SIG-M5 treated with dmso at 0.1 percent for 504 hours (cell line): ENCODE results near the gene MYLK.

Experiments used
- DNase-seq: peaks from one replicate; lab custom pipeline; 2025; ENCODE audit not compliant: unreplicated experiment; lab: John Stamatoyannopoulos, UW

Gene MYLK

DNA sequence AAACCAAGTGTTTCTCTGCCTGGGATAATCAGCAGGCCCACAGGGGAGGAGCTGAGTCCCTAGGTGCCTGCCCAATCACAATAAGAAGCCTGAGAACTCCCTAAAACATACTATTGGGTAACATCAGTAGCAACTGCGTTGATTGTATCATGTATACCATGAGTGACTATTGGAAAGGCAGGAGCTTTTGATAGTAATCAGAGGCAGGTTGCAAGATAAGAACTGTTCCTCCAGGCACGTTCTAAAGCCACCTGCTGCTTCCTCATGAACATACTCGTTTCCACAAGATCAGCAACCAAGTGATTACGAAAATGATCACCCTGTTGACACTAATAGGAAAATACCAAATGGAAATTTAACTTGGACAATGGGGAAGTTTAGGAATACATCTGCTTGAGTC is 6.7 kb downstream of the MYLK start:
- no peak for DNase-seq

DNA sequence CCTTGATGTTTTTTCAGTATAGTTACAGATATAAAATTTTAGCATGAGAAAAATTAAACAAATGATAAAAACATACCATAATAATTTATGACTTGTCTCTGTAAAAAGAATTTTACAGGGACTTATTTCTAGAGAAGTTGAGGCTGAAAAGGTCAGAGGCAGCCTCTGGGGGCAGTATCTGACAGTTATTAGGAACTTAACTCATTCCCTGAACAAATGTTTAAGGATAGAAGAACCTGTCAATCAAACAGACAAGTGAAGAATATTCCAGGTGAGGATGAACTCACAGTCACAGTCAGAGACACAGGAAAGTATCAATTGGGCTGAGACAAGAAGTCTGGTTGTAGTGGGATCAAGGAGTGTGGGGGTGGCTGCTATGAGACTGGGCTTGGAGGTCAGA is 7.3 kb downstream of the MYLK start:
- no peak for DNase-seq

DNA sequence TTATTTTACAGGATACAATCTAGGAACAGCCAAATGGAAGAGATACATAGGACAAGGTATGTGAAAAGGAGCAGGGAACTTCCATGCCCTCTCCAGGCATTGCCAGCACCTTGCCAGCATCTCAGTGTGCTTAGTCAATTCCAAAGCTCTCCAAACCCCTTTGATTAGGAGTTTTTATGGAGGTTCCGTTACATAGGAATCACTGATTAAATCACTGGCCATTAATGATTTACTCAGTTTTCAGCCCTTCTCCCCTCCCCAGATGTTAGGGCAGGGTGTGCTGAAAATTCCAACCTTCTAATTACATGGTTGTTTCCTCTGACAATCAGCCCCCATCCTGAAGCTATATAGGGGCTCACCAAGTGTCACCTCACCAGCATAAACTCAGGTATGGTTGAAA is 11.5 kb downstream of the MYLK start:
- no peak for DNase-seq

DNA sequence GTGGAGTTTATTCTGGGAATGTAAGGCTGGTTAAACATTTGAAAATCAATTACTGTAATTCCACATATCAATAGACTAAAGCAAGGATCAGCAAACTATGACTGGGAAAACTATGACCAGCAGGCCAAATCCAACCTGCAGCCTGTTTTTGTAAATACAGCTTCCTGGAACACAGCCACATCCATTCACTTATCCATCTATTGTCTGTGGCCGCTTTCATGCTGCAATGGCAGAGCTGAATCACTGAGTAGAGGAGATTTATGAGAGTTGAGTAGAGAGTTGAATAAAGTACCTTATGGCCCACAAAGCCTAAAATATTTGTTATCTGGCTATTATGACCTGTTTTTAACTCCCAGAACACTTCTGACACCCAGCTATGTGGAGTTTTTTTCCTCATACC is 12.2 kb downstream of the MYLK start:
- no peak for DNase-seq

DNA sequence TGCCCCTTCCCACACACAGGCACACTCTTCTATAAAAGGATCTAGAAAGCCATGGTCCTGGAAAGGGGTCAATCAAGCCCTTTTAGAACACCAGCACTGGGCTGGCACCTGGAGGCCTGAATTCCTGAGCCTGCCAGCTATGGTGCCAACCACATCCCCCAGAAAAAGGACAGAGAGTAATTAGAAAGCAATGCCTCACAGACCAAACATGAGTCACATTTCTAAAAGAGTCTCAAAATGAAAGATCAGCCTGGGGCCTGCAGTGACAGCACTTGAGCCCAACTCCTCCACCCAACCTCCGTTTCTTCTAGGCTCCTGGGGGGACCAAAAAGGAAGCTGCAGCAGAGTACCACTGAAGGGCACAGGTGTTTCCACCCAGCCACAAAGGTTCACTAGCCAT is 14.1 kb downstream of the MYLK start:
- DNase-seq = no peak

DNA sequence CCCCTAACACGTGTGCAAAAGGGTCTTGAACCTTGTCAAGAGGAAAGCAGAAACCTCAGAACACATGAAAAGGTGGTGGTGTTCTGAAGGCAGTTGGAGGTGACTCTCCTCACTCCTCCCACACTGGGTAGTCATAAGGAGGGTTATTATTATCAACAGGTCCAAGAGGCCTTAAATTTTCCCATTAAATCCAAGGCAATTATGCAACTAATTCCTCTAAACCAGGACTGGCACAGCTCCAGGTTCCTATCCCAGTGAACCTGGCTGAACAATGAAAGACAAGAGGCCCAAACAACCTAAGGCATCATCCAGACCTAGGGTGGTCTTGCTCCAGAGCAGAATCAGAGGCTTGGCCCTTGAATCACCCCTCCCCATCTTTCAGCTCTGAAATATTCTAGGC is 15.0 kb downstream of the MYLK start:
- DNase-seq = no peak

DNA sequence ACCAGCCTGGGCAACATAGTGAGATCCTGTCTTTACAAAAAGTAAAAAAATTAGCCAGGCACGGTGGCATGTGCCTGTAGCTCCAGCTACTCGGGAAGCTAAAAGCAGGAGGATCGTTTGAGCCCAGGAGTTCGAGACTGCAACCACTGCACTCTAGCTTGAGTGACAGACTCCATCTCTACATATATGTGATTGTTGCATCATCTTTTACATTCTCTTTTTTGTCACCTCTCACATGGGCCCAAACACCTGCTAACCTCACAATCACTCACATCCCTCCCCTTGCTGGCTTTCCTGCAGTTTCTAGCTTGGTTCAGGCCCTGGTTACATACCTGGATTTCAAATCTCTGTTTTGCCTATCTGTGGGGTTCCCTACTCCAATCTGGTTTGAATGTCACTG is 19.4 kb downstream of the MYLK start:
- no peak for DNase-seq

DNA sequence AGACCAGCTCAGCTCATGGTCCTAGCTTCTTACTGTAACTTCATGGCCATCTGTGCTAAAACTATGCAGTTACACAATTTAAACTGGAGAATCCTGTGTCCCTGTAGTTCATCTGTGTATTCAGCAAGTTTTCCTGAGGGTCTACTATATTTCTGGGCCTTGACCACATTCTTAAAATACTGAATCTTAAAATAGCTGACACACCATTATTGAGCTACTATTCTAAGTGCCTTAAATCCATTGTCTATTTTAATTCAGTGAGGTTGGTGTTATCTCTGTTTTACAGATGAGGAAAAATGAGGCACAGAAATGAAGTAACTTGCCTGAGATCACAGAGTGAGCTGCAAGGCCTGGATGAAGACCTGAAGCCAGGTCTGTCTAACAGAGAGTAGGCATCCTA is 22.0 kb downstream of the MYLK start:
- no peak for DNase-seq

DNA sequence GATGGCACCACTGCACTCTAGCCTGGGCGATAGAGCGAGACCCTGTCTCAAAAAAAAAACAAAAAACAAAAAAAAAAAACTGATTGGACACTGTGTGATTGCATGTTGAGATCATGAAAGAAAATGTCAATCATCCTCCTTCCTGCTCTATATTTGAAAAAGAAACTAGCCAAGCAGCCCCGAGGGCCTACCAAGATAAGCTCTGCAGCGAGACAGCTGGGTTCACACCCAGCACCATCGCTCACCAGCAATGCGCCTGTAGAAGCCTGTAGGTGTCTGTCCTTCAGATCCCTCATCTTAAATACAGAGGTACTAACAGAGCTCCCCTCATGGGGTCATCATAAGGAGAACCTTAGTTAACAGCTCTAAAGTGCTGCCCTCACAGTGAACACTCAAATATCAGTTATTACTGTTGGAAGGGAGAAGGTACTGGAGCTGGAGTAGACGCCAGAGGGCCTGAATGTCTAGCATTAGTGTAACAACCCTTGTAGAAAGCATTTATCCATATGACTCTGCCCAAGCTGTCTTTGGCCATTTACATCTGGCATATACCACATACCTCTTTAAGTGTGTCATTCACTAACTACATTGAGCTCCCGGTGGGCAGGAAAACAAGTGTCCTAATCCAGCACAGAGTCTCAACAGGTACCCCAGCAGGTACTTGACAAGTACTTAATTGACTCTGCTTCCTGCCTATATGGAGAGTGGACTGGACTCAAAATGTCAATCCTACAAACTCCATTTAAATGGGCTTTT is 22.9 kb downstream of the MYLK start:
- no peak for DNase-seq

DNA sequence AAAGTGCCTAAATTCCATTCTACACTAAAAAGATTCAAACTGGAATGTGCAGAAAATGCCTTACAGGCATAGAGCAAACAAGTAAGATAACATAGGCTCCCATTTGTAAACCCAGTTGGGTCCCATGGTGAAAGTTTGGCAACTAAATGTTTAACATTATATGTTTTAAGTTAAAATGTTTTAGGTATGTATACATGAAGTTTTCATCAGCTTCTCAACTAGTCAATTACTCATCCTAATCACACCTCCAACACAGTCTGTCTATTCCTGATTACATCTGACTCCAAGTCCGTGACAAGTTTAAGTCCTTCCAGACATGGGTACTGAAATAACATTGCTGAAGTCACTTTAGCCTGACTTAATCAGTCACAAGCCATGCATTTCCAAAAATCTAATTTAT is 25.0 kb downstream of the MYLK start:
- DNase-seq = no peak

DNA sequence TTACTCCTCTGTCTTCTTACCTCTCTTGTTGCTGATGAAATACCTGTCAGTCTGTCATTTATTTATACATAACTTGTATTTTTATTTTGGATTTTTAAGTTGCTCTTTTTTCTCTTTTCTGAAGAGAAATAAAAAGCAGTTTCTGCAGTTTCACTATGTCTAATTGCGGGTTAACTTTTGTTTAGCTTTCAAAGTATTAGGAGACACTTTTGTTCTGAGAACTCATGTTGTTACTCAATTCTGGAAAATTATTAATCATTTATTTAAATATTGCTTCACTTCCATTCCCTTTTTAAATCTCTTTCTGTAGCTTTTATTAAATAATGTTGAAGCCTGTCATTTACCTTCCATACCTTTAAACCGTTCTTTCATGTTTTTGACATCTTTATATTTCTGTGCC is 29.2 kb downstream of the MYLK start:
- DNase-seq = no peak

DNA sequence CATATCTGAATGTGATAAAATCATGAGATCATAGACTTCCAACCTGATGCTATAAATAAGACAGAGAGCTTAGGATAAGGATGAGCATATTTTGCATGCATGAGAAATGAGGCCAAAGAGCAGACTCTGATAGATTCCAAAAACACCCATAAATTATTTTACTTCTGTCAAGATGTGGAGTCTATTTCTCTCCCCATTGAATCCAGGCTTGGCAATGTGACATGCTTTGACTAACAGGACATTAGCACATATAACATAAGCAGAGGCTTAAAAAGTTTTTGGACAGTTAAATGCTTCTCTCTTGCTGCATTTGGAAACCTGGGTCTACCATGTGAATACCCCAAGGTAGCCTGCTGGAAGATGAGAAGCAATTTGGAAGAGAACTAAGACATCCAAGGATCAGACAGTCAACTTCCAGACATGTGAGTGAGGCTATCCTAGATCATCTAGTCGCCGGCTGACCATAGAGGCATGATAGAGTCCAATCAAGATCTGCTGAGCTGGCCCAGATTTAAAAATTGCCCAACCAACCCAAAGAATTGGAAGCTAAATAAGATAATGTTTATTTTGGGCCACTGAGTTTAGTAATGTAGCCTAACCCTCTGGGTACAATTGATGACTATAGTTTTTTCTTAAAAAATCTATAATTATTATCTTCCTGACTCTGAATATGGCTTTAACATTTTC is 30.3 kb downstream of the MYLK start:
- no peak for DNase-seq

DNA sequence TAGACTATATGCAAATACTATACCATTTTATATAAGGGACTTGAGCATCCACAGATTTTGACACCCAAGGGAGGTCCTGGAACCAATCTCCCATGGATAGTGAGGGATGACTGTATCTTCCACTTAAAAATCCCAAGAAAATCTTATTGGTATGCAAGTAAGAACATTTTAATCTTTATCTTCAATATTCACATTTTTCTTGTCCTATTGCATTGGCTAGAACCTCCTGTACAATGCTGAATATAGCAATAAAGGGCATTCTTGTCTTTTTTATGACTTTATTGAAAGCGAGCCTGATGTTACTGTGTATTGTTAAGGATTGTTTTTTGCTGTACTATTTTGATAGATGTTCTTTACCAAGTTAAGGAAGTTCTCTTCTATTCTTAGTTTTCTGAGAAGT is 36.9 kb downstream of the MYLK start:
- DNase-seq = no peak

DNA sequence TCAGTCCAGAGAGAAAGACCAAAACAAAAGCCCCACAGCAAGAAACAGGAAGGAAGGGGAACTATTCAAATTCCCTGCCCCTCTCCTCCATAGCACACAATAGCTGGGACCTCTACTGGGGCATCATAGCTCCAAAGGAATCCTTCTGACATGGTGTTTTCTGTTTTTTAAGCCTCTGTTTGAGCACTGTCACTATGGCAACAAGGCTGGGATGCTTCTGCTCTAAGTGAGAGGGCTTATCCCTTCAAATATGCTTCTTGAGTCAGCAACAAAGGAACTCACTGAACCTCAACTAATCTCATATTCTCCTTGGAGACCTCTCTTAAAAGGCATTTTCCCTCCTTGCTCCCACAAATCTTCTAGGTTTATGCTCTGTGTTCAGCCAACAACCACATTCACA is 40.5 kb downstream of the MYLK start:
- DNase-seq = no peak

DNA sequence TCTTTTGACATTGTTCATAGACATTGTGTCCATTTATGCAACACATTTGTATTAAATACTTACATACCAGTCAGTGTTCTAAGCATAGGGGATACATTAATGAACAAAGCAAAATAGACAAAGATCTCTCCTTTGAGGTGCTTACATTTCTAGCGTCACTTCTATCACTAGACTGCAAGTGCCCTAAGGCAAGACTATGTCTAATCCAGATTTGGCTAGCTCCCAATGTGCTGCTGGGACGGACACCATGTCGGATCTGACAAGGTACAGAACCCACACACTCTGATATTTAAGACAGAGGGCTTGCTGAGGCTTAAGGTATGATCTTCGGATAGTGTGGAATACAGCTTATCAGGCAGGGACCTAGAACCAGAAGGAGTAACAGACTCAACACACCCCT is 41.4 kb downstream of the MYLK start:
- no peak for DNase-seq

DNA sequence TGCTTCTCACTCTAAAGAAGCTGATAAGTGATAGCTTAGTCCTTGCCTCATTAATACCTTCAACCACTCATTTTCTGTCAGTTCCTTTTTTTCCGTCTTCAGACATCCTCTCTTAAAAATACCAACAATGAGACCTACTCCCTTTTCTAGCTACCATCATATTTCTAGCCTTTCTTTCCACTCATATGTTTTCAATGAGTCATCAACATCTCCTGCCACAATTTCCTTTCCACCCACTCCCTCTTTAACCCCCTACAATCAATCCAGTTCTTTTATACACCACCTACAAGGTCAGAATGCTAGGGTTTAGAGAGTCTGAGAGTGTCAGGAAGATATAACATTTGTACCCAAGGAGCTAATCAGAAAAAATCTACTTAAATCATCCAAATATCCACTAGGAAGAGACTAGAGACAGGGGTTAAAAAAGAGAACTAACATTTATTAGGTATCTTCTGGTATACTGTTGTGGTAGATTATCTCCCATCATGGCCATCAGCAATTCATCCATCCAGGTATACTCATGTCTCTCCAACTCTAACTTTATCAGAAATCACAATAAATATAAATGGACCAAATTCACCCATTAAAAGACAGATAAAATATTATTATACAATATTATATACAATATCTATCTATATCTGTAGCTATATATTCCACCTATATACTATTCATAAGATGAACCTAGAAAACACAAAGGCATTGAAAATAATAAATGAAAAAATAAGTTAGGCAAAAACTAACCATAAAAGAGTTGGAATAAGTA is 42.5 kb downstream of the MYLK start:
- no peak for DNase-seq

DNA sequence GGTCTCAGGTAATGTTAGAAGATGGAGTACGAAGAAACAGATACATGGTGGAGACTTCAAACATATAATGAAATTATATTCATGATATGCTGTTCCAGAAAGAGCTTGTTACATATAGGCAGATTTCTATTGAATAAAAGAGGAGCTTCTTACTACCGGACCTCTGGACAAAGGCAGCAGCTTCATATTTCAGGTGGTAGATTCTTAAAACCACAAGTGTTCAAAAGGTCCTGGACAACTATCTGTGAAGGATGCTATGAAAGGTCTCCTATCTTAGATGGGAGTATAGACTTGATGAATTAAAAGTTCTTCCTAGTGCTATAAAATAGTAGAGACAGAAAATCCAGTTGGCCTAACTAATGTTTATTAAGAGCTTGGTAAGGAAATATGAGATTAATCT is 43.2 kb downstream of the MYLK start:
- DNase-seq = no peak

DNA sequence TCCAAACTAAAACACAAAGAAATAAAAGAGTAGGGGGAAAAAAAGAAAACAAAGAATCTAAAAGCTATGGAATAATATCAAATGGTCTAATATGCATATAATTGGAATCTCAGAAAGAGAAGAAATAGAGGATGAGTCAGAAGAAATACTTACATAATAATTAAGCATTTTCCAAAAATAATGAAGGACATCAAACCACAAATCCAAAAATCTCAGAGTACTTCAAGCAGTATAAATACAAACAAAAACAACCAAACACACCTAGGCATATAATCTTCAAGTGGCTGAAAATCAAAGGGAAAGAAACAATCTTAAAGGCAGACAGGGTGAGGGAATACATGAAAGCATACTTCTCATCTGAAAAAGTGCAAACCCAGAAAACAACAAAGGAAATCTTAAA is 46.3 kb downstream of the MYLK start:
- no peak for DNase-seq

DNA sequence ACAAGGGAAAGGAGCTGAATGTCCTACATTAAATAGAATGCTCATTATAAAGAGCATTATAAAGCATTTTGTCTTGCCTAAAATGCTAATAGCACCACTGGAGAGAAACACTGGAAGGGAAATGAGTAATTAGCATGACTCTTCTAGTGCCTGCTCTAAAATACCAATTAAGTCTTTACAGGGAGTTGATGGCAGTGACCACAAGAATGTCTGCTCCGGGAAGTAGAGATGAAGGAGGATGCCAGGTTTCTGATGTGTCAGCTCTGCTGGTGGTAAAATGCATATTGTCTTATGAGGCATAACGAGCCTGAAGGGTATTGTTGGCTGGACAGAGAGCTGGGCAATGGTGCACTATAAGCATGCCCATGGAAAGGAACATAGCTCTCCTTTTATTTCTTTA is 49.5 kb downstream of the MYLK start:
- DNase-seq = no peak

DNA sequence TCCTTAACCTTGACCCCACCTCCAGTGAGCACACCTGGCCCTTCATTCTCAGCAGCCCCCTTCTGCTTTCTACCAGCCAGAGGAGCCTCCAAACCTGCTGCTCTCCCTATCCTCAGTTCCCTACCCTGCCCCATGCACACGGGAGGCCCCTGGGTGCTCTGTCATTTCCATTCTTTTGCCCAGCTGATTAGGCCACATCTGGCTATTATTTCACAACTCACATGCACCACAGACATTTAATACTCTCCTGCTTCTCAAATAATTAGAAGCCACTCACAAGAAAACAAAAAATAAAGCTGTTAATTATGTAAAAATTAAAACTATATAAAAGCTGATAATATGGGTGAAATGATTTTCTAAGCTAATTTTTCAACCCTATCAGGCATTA is 50.7 kb downstream of the MYLK start:
- DNase-seq = no peak

DNA sequence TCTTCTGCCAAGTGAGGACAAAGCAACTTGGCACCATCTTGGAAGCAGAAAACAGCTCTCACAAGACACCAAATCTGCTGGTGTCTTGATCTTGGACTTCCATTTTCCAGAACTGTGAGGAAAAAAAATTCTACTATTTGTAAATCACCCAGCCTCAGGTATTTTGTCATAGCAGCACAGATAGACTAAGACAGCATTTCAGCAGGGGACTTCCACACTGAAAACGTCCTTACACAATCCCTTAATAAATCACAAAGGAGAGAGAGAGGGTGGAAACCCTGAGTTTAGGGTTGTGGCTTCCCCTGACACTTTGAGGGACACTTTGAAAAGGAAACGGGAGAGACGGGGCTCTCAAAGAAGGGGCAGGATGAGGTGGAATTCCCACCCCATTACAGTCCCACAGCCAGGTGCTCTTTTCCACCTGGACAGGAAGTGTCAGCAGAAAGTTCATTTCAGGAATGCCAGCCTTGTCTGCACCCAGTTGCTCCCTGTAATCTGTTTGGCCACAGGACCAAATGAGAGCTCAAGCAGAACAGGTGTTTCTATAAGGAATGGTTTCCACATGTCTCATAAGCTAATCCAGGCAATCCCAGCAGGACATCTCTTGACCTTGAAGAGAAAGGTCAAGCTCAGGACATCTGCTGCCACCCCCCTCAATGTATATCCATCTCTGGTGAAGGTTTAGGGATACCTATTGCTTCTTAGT is 51.3 kb downstream of the MYLK start:
- DNase-seq = no peak

DNA sequence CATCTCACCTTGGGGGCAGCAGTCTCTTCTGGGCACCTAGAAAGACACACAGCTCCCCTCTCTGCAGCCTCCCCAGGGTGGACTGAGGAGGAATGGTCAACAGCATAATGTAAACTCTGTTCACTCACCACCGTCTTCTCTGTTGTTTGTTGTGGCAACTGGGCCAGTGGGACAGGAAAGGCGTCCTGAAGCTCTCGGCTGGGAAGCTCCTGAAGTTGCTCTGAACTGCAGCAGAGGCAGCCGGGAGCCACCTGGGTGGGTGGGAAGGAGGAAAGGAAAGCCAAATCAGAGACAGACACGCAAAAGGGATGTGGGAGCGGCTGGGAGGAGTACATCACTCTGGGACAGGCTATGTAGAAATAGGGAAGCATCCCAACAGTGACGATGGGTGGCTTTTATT is 52.7 kb downstream of the MYLK start:
- DNase-seq = no peak
